Fibroblast of lung (primary cell): ENCODE data around the gene CCDC192.

Source experiments
- EZH2 ChIP-seq: IDR thresholded peaks from 2 replicates; pipeline ENCODE4 v1.5.1; 2012; ENCODE audit warnings: low read length, control low read depth, mild to moderate bottlenecking; ENCODE audit errors: missing control alignments
- TF ChIP-seq, protein P1 (sequence below), 2 donors: IDR thresholded peaks in 1 of 2; conservative IDR thresholded peaks in 1 of 2; 1 replicate in 1 of 2; 2 replicates in 1 of 2; pipeline ENCODE4 v1.5.1; 2011 to 2012; ENCODE audit warnings: low read length in 2 of 2, control low read depth in 1 of 2, inconsistent platforms in 1 of 2, low read depth in 1 of 2, mild to moderate bottlenecking in 1 of 2

DNA sequence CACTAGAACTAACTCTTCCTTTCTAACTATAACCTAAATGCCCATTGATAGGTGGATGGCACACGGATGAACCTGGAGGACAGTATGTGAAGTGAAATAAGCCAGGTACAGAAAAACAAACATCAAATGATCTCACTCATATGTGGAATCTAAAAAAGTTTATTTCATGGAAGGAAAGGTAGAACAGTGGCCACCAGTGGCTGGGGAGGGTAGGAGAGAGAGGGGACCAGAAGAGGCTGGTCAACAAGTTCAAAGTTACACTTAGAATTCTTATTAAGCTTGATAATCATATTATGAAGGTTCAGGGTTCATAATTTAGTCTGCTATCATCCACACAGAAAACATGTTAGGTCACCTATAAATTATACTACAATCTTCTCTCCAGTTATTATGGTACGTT, 272.8 kb downstream of the CCDC192 start:
- TF ChIP-seq, protein P1, sequence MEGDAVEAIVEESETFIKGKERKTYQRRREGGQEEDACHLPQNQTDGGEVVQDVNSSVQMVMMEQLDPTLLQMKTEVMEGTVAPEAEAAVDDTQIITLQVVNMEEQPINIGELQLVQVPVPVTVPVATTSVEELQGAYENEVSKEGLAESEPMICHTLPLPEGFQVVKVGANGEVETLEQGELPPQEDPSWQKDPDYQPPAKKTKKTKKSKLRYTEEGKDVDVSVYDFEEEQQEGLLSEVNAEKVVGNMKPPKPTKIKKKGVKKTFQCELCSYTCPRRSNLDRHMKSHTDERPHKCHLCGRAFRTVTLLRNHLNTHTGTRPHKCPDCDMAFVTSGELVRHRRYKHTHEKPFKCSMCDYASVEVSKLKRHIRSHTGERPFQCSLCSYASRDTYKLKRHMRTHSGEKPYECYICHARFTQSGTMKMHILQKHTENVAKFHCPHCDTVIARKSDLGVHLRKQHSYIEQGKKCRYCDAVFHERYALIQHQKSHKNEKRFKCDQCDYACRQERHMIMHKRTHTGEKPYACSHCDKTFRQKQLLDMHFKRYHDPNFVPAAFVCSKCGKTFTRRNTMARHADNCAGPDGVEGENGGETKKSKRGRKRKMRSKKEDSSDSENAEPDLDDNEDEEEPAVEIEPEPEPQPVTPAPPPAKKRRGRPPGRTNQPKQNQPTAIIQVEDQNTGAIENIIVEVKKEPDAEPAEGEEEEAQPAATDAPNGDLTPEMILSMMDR (conservative IDR thresholded peaks at IDR 0.05 in 1 of 2, IDR thresholded peaks at IDR 0.05 in 1 of 2; ENCODE audit: low read depth in 1 of 2, low read length in 2 of 2) = no peak
- TF ChIP-seq EZH2 = no peak
